WTC11 (cell line): ENCODE results near the gene UQCC3.

Experiments used
- ATF1 ChIP-seq: sonication (generic); formaldehyde crosslinking; IDR thresholded peaks from 2 replicates; pipeline ENCODE4 v1.8.1; 2023; ENCODE audit warnings: mild to moderate bottlenecking, moderate library complexity, missing genetic modification reagents
- SP1 ChIP-seq: sonication (generic); formaldehyde crosslinking; conservative IDR thresholded peaks from 2 replicates; pipeline ENCODE4 v1.8.1; 2022; ENCODE audit warnings: missing genetic modification reagents
- ZNF232 ChIP-seq: sonication (generic); formaldehyde crosslinking; IDR thresholded peaks from 2 replicates; pipeline ENCODE4 v1.8.0; 2022; ENCODE audit warnings: mild to moderate bottlenecking, missing genetic modification reagents
- ZNF263 ChIP-seq: sonication (generic); formaldehyde crosslinking; IDR thresholded peaks from 2 replicates; pipeline ENCODE4 v1.8.1; 2022; ENCODE audit warnings: low read depth, mild to moderate bottlenecking, moderate library complexity, missing genetic modification reagents
- TF ChIP-seq, protein P1 (sequence below): fragments of 200-600 bp; IDR thresholded peaks from 2 replicates; pipeline ENCODE4 v1.8.0; 2022; ENCODE audit warnings: antibody characterized with exemption
- TF ChIP-seq, protein P2 (sequence below): sonication (generic); formaldehyde crosslinking; IDR thresholded peaks from 2 replicates; pipeline ENCODE4 v1.8.0; 2022; ENCODE audit warnings: mild to moderate bottlenecking, missing genetic modification reagents
- TF ChIP-seq, protein P3 (sequence below): sonication (generic); formaldehyde crosslinking; conservative IDR thresholded peaks from 2 replicates; pipeline ENCODE4 v1.8.1; 2022; ENCODE audit warnings: mild to moderate bottlenecking, missing genetic modification reagents
- TF ChIP-seq, protein P4 (sequence below): sonication (generic); formaldehyde crosslinking; IDR thresholded peaks from 2 replicates; pipeline ENCODE4 v1.8.0; 2022; ENCODE audit warnings: mild to moderate bottlenecking, missing genetic modification reagents
- TF ChIP-seq, protein P5 (sequence below): sonication (generic); formaldehyde crosslinking; IDR thresholded peaks from 2 replicates; pipeline ENCODE4 v1.8.0; 2023; ENCODE audit warnings: mild to moderate bottlenecking, missing genetic modification reagents

DNA sequence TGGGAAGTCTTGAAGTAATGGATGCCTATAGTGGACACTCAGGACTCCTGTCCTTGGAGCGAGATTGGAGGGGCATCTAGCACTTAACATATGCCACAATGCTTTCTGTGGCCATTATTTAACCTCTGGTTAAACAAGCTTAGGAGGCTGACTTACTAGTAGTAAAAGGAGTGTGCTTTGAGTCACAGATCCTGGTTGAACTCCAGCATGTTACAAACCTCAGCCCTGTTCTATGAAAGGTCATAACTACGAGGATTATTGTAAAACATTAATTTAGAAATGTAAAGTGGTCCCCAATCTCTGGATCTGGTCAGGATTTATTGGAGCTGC is 1.7 kb downstream of the UQCC3 start:
- TF ChIP-seq, protein P1, sequence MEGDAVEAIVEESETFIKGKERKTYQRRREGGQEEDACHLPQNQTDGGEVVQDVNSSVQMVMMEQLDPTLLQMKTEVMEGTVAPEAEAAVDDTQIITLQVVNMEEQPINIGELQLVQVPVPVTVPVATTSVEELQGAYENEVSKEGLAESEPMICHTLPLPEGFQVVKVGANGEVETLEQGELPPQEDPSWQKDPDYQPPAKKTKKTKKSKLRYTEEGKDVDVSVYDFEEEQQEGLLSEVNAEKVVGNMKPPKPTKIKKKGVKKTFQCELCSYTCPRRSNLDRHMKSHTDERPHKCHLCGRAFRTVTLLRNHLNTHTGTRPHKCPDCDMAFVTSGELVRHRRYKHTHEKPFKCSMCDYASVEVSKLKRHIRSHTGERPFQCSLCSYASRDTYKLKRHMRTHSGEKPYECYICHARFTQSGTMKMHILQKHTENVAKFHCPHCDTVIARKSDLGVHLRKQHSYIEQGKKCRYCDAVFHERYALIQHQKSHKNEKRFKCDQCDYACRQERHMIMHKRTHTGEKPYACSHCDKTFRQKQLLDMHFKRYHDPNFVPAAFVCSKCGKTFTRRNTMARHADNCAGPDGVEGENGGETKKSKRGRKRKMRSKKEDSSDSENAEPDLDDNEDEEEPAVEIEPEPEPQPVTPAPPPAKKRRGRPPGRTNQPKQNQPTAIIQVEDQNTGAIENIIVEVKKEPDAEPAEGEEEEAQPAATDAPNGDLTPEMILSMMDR: no peak
- TF ChIP-seq, protein P2, sequence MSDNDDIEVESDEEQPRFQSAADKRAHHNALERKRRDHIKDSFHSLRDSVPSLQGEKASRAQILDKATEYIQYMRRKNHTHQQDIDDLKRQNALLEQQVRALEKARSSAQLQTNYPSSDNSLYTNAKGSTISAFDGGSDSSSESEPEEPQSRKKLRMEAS (CRISPR knock-in tag): no peak
- TF ChIP-seq, protein P3, sequence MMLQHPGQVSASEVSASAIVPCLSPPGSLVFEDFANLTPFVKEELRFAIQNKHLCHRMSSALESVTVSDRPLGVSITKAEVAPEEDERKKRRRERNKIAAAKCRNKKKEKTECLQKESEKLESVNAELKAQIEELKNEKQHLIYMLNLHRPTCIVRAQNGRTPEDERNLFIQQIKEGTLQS (CRISPR knock-in tag): no peak
- no peak for TF ChIP-seq ZNF232 (CRISPR knock-in tag)
- TF ChIP-seq SP1 (CRISPR knock-in tag): no peak
- TF ChIP-seq, protein P4, sequence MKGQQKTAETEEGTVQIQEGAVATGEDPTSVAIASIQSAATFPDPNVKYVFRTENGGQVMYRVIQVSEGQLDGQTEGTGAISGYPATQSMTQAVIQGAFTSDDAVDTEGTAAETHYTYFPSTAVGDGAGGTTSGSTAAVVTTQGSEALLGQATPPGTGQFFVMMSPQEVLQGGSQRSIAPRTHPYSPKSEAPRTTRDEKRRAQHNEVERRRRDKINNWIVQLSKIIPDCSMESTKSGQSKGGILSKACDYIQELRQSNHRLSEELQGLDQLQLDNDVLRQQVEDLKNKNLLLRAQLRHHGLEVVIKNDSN (CRISPR knock-in tag): no peak
- no peak for TF ChIP-seq ATF1 (CRISPR knock-in tag)
- no peak for TF ChIP-seq ZNF263 (CRISPR knock-in tag)
- TF ChIP-seq, protein P5, sequence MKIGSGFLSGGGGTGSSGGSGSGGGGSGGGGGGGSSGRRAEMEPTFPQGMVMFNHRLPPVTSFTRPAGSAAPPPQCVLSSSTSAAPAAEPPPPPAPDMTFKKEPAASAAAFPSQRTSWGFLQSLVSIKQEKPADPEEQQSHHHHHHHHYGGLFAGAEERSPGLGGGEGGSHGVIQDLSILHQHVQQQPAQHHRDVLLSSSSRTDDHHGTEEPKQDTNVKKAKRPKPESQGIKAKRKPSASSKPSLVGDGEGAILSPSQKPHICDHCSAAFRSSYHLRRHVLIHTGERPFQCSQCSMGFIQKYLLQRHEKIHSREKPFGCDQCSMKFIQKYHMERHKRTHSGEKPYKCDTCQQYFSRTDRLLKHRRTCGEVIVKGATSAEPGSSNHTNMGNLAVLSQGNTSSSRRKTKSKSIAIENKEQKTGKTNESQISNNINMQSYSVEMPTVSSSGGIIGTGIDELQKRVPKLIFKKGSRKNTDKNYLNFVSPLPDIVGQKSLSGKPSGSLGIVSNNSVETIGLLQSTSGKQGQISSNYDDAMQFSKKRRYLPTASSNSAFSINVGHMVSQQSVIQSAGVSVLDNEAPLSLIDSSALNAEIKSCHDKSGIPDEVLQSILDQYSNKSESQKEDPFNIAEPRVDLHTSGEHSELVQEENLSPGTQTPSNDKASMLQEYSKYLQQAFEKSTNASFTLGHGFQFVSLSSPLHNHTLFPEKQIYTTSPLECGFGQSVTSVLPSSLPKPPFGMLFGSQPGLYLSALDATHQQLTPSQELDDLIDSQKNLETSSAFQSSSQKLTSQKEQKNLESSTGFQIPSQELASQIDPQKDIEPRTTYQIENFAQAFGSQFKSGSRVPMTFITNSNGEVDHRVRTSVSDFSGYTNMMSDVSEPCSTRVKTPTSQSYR: no peak
